ENCODE measurements around the gene COL9A1. TPM values are rescaled to one million over a fixed set of nuclear protein-coding genes. Genes with fewer than 3 reads are reported as not detected.

COL9A1 gene
- total RNA-seq, 2 donors from 2014 or later = not detected

- Histone ChIP-seq H3K4me1 (ENCODE audit: control insufficient read depth in 1 of 2, low read depth in 2 of 2) (no peaks in the 10 kb centered on the region), H3K27me3 (replicated peaks; ENCODE audit: insufficient read depth) (no peaks in the 10 kb centered on the region), H3K27ac (no peak overlapping the region), H3K36me3 (no peaks in the 10 kb centered on the region), H3K4me3 (no peak overlapping the region), H3K9me3 (no peaks in the 10 kb centered on the region)
- DNase-seq (ENCODE audit: low spot score) (no peak), ATAC-seq (ENCODE audit: insufficient number of reproducible peaks, low FRiP score, low read depth) (no peak)
- no peak for TF ChIP-seq CTCF (IDR thresholded peaks at IDR 0.05)
Measured at GRCh38 chr6:70183538-70183937, 119.3 kb downstream of the COL9A1 start.

GRCh38 chr6:70180901-70181599, 121.8 kb downstream of the COL9A1 start:
- TF ChIP-seq CTCF (IDR thresholded peaks at IDR 0.05) = no peak
- Histone ChIP-seq H3K4me3 (no peak overlapping the region), H3K27ac (no peak overlapping the region), H3K36me3 (no peaks in the 10 kb centered on the region), H3K9me3 (no peaks in the 10 kb centered on the region), H3K4me1 (ENCODE audit: control insufficient read depth in 1 of 2, low read depth in 2 of 2) (no peaks in the 10 kb centered on the region), H3K27me3 (replicated peaks; ENCODE audit: insufficient read depth) (no peaks in the 10 kb centered on the region)
- DNase-seq (ENCODE audit: low spot score) (no peak), ATAC-seq (ENCODE audit: insufficient number of reproducible peaks, low FRiP score, low read depth) (no peak)

- DNase-seq (ENCODE audit: low spot score) = no peak
- H3K4me3 ChIP-seq = no peak overlapping the region
- H3K27ac ChIP-seq = no peak overlapping the region
- no peaks in the 10 kb centered on the region for H3K27me3 ChIP-seq (replicated peaks; ENCODE audit: insufficient read depth)
- H3K9me3 ChIP-seq = no peaks in the 10 kb centered on the region
- ATAC-seq (ENCODE audit: insufficient number of reproducible peaks, low FRiP score, low read depth) = no peak
- no peak for TF ChIP-seq CTCF (IDR thresholded peaks at IDR 0.05)
- no peaks in the 10 kb centered on the region for H3K4me1 ChIP-seq (ENCODE audit: control insufficient read depth in 1 of 2, low read depth in 2 of 2)
- H3K36me3 ChIP-seq = no peaks in the 10 kb centered on the region
Measured at GRCh38 chr6:70180183-70180900, 122.5 kb downstream of the COL9A1 start.

GRCh38 chr6:70176842-70177550, 125.9 kb downstream of the COL9A1 start:
- H3K27me3 ChIP-seq (replicated peaks; ENCODE audit: insufficient read depth) = no peaks in the 10 kb centered on the region
- H3K4me1 ChIP-seq (ENCODE audit: control insufficient read depth in 1 of 2, low read depth in 2 of 2) = no peaks in the 10 kb centered on the region
- DNase-seq (ENCODE audit: low spot score) (no peak), ATAC-seq (ENCODE audit: insufficient number of reproducible peaks, low FRiP score, low read depth) (no peak)
- no peaks in the 10 kb centered on the region for H3K36me3 ChIP-seq
- no peak overlapping the region for H3K4me3 ChIP-seq
- TF ChIP-seq CTCF (IDR thresholded peaks at IDR 0.05) = no peak
- H3K9me3 ChIP-seq = no peaks in the 10 kb centered on the region
- H3K27ac ChIP-seq = no peak overlapping the region

GRCh38 chr6:70175770-70176169, 127.1 kb downstream of the COL9A1 start:
- ATAC-seq (ENCODE audit: insufficient number of reproducible peaks, low FRiP score, low read depth) = no peak

More at GRCh38 chr6:70175770-70176169, 127.1 kb downstream of the COL9A1 start:
- H3K36me3 ChIP-seq = no peaks in the 10 kb centered on the region
- H3K27me3 ChIP-seq (replicated peaks; ENCODE audit: insufficient read depth) = no peaks in the 10 kb centered on the region
- no peak overlapping the region for H3K4me3 ChIP-seq
- TF ChIP-seq CTCF (IDR thresholded peaks at IDR 0.05) = no peak
- no peak for DNase-seq (ENCODE audit: low spot score)
- H3K27ac ChIP-seq = no peak overlapping the region
- no peaks in the 10 kb centered on the region for H3K4me1 ChIP-seq (ENCODE audit: control insufficient read depth in 1 of 2, low read depth in 2 of 2)
- no peaks in the 10 kb centered on the region for H3K9me3 ChIP-seq
